Spleen (tissue), 11 donors: Measurements from ENCODE around the gene SFT2D1. TPM values are rescaled to one million over a fixed set of nuclear protein-coding genes. Genes with fewer than 3 reads are reported as not detected.

ENCODE experiments used
- DNase-seq: peaks from one replicate; pipeline ENCODE4 v3.0.0-alpha.2; 2020
- H3K27ac ChIP-seq, 8 donors: fragments of 200-600 bp; sonication (generic) in 7 of 8; 1 replicate in 4 of 8; 2 replicates in 4 of 8; pipeline versions ENCODE4 v1.5.0 to v1.8.0; 2016 to 2021; ENCODE audit warnings: inconsistent platforms in 4 of 8, mild to moderate bottlenecking in 4 of 8, moderate library complexity in 1 of 8
- H3K27me3 ChIP-seq, 7 donors: fragments of 200-600 bp; sonication (generic) in 6 of 7; replicated peaks in 1 of 7; 1 replicate in 4 of 7; 2 replicates in 3 of 7; pipeline versions ENCODE4 v1.5.0 to v1.8.0; 2016 to 2021; ENCODE audit warnings: inconsistent platforms in 3 of 7, mild to moderate bottlenecking in 1 of 7
- H3K36me3 ChIP-seq, 6 donors: fragments of 200-600 bp; sonication (generic) in 5 of 6; 1 replicate in 4 of 6; 2 replicates in 2 of 6; pipeline versions ENCODE4 v1.5.0 to v1.8.0; 2016 to 2021; ENCODE audit warnings: inconsistent platforms in 2 of 6
- H3K4me1 ChIP-seq, 6 donors: fragments of 200-600 bp; sonication (generic) in 5 of 6; 1 replicate in 3 of 6; 2 replicates in 3 of 6; pipeline versions ENCODE4 v1.5.0 to v1.8.0; 2016 to 2021; ENCODE audit warnings: inconsistent platforms in 3 of 6
- H3K4me3 ChIP-seq, 8 donors: fragments of 200-600 bp; sonication (generic) in 7 of 8; 1 replicate in 4 of 8; 2 replicates in 4 of 8; pipeline versions ENCODE4 v1.5.0 to v1.8.0; 2016 to 2021; ENCODE audit warnings: inconsistent platforms in 4 of 8, mild to moderate bottlenecking in 4 of 8, moderate library complexity in 2 of 8
- H3K9me3 ChIP-seq, 8 donors: fragments of 200-600 bp; sonication (generic) in 7 of 8; 1 replicate in 4 of 8; 2 replicates in 4 of 8; pipeline versions ENCODE4 v1.5.0 to v1.8.0; 2016 to 2021; ENCODE audit warnings: inconsistent platforms in 4 of 8
- CTCF ChIP-seq, 11 experiments: fragments of 200-600 bp in 7 of 11; fragments of 450-650 bp in 4 of 11; sonication (generic) in 4 of 11; IDR thresholded peaks in 8 of 11; conservative IDR thresholded peaks in 3 of 11; 1 replicate in 7 of 11; 2 replicates in 4 of 11; pipeline versions ENCODE4 v1.4.0 to v1.8.0; 2016 to 2021; ENCODE audit warnings: antibody characterized with exemption in 11 of 11, inconsistent platforms in 4 of 11, mild to moderate bottlenecking in 1 of 11
- POLR2A ChIP-seq, 3 donors: fragments of 450-650 bp; IDR thresholded peaks; one replicate each; pipeline ENCODE4 v1.5.1; 2017; ENCODE audit warnings: antibody characterized with exemption in 3 of 3, mild to moderate bottlenecking in 1 of 3
- POLR2AphosphoS5 ChIP-seq, 3 donors: sonication (generic); formaldehyde crosslinking; IDR thresholded peaks; one replicate each; pipeline ENCODE4 v1.5.1; 2017; ENCODE audit warnings: antibody characterized with exemption in 3 of 3
- WGBS, 5 donors: extraction: QIAGEN DNeasy Blood & Tissue Kit in 3 of 5; methylation state at CpG; one replicate each; pipeline versions ENCODE4 v1.1.5 to v1.1.7; 2013 to 2018; 5-methylcytosine and 5-hydroxymethylcytosine counted together
- intact Hi-C: fragments of 100-400 bp; cut with DNase I; formaldehyde crosslinking; loops from one replicate; pipeline ENCODE4 v1.15.0; 2023; ENCODE audit warnings: low total_unique reads
- polyA plus RNA-seq, 3 donors: library from polyadenylated mRNA; stranded (reverse); fragments of 200-250 nt; gene quantifications; one replicate each; pipeline ENCODE4 v1.2.1, GENCODE V29; 2013
- total RNA-seq, 7 donors: library from RNA; depleted of rRNA in 3 of 7; stranded (reverse); fragments of >200 nt in 3 of 7; fragmentation: NEBNext Ultra II Directional in 4 of 7; extraction: Animal tissue kit (Norgen Biotek cat#: 25700) in 4 of 7; gene quantifications; one replicate each; pipeline versions ENCODE4 v1.1.0 to v1.2.1, GENCODE V29; 2016 to 2021
- donor health status: healthy with polysubstance abuse.
- donor health status: DM: no; HTN: no; CAD: no; lungs with moderate emphysema.
- donor health status: DM: no; HTN: no; CAD: no.
- donor health status: Bipolar disorder and iron deficiency.
- donor health status: healthy.
- donor health status: DM: no; HTN: no; CAD: no.
- donor health status: DM: yes; HTN: yes; CAD: no.

SFT2D1 gene
- total and polyA plus RNA-seq, 10 donors, result 46.0 to 71.0 (median 55.5) TPM

GRCh38 chr6:166270706-166271375 is 71.5 kb downstream of the SFT2D1 start:
- Histone ChIP-seq H3K9me3 (no peaks in the 10 kb centered on the region), H3K36me3 (no peaks in the 10 kb centered on the region), H3K4me1 (peaks cover 4 to 6% (median 5%) of the 10 kb centered on the region in 6 donors), H3K4me3 (no peak overlapping the region), H3K27me3 (peaks cover 0 to 39% (median 3%) of the 10 kb centered on the region in 7 donors), H3K27ac (no peak overlapping the region)
- no peak for DNase-seq
- 73 to 94% (median 83%) methylated on average over 5 to 10 of the region's 10 CpGs for WGBS, 5 donors
- TF ChIP-seq POLR2AphosphoS5 (IDR thresholded peaks at IDR 0.05) (no peak), POLR2A (IDR thresholded peaks at IDR 0.05) (no peak), CTCF (IDR thresholded peaks at IDR 0.05 in 8 of 11, conservative IDR thresholded peaks at IDR 0.05 in 3 of 11) (no peak)
- intact Hi-C loops, result no loop called here

Other genes with a start within 250 kb of the SFT2D1 start
- not detected for gene TBXT, start 174.7 kb downstream of the SFT2D1 start, total RNA-seq
- gene TBXT, start 174.7 kb downstream of the SFT2D1 start, polyA plus RNA-seq, result under 1 TPM in 2 of 3 donors, not detected in 1; 0.04 to 0.08 TPM
- under 1 TPM in 2 of 7 donors, not detected in 5; 0.28 to 0.30 TPM for gene PRR18, start 34.2 kb downstream of the SFT2D1 start, total RNA-seq
- under 1 TPM in 2 of 3 donors, not detected in 1; 0.03 to 0.08 TPM for gene PRR18, start 34.2 kb downstream of the SFT2D1 start, polyA plus RNA-seq
- 10 to 100 TPM; 29.1 to 56.8 (median 34.5) TPM for gene MPC1, start 40.4 kb upstream of the SFT2D1 start, total RNA-seq
- gene MPC1, start 40.4 kb upstream of the SFT2D1 start, polyA plus RNA-seq, result 10 to 100 TPM; 49.5 to 58.6 (median 52.4) TPM
- gene RAMACL, start 244.1 kb upstream of the SFT2D1 start, total RNA-seq, result 1 to 10 TPM; 2.2 to 6.9 (median 5.4) TPM
- gene RAMACL, start 244.1 kb upstream of the SFT2D1 start, polyA plus RNA-seq, result under 1 TPM; 0.23 to 0.38 (median 0.26) TPM